Progenitor cell of endocrine pancreas (in vitro differentiated cells): Measurements from ENCODE around the gene SIX2. TPM values are rescaled to one million over a fixed set of nuclear protein-coding genes. Genes with fewer than 3 reads are reported as not detected.
"Not testable (repeated sequence)": the region's sequence is repeated elsewhere in the genome, so short reads cannot be mapped to it uniquely, and the experiment has no call there.

Source experiments
- DNase-seq: peaks from one replicate; pipeline ENCODE4 v3.0.0; 2021; ENCODE audit warnings: low spot score; ENCODE audit not compliant: unreplicated experiment
- H3K27ac Mint-ChIP-seq: 2 replicates; pipeline ENCODE4 v1.8.0; 2021; ENCODE audit warnings: mild to moderate bottlenecking, moderate library complexity, mixed read lengths
- H3K27me3 Mint-ChIP-seq: 2 replicates; pipeline ENCODE4 v1.8.0; 2021; ENCODE audit warnings: mixed read lengths
- H3K36me3 Mint-ChIP-seq: 2 replicates; pipeline ENCODE4 v1.8.0; 2022; ENCODE audit warnings: mixed read lengths; ENCODE audit not compliant: insufficient read depth
- H3K4me1 Mint-ChIP-seq: 2 replicates; pipeline ENCODE4 v1.8.0; 2021; ENCODE audit warnings: low read depth, mixed read lengths
- H3K4me3 Mint-ChIP-seq: 2 replicates; pipeline ENCODE4 v1.8.0; 2021; ENCODE audit warnings: low read depth, mild to moderate bottlenecking, moderate library complexity, mixed read lengths
- H3K9me3 Mint-ChIP-seq: 2 replicates; pipeline ENCODE4 v1.8.0; 2021; ENCODE audit warnings: low read depth, mixed read lengths
- total RNA-seq: library from RNA; stranded (reverse); gene quantifications from 2 replicates; pipeline ENCODE4 v1.2.1, GENCODE V29; 2021
- TF ChIP-seq, protein P1 (sequence below): fragments of 200-600 bp; sonication (generic); IDR thresholded peaks from one replicate; pipeline ENCODE4 v1.5.0; 2021; ENCODE audit warnings: antibody characterized with exemption, mild to moderate bottlenecking; ENCODE audit not compliant: unreplicated experiment

SIX2 gene
- total RNA-seq, 1 donor from 2014 or later = 4.0 TPM

DNA sequence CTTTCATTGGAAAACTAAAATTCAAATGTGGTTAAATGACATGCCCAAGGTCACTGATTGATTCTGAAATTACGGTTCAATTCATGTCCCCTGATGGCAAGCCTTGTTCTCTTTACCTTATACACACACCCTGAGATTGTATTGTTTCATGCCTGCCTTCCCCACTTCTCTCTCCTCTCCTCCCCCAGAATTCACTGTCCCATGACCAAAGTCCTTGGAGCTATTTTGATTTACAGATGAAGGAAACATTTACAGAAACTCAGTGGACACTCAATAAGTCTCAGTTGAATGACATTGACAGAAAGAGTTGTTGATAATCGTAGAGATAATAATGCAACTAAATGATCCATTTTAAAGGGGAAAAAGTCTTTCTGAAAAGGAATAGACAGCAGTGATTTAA is 33.1 kb upstream of the SIX2 start:
- peaks cover 12% of the 10 kb centered on the region for H3K4me1 Mint-ChIP-seq

GRCh38 chr2:45040786-45041185 is 31.5 kb upstream of the SIX2 start:
- Mint-ChIP-seq H3K27me3 (peaks cover 30% of the 10 kb centered on the region), H3K36me3 (no peaks in the 10 kb centered on the region), H3K27ac (no peak overlapping the region), H3K4me3 (no peak overlapping the region), H3K9me3 (no peaks in the 10 kb centered on the region), H3K4me1 (peaks cover 12% of the 10 kb centered on the region)
- no peak for DNase-seq
- TF ChIP-seq, protein P1, sequence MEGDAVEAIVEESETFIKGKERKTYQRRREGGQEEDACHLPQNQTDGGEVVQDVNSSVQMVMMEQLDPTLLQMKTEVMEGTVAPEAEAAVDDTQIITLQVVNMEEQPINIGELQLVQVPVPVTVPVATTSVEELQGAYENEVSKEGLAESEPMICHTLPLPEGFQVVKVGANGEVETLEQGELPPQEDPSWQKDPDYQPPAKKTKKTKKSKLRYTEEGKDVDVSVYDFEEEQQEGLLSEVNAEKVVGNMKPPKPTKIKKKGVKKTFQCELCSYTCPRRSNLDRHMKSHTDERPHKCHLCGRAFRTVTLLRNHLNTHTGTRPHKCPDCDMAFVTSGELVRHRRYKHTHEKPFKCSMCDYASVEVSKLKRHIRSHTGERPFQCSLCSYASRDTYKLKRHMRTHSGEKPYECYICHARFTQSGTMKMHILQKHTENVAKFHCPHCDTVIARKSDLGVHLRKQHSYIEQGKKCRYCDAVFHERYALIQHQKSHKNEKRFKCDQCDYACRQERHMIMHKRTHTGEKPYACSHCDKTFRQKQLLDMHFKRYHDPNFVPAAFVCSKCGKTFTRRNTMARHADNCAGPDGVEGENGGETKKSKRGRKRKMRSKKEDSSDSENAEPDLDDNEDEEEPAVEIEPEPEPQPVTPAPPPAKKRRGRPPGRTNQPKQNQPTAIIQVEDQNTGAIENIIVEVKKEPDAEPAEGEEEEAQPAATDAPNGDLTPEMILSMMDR = no peak

More for the DNA sequence above, 33.1 kb upstream of the SIX2 start:
- Mint-ChIP-seq H3K9me3 (no peaks in the 10 kb centered on the region), H3K36me3 (no peaks in the 10 kb centered on the region), H3K4me3 (no peak overlapping the region), H3K27ac (no peak overlapping the region), H3K27me3 (peaks cover 39% of the 10 kb centered on the region)
- DNase-seq = no peak
- TF ChIP-seq, protein P1 = no peak

- H3K9me3 Mint-ChIP-seq, H3K27ac Mint-ChIP-seq, H3K36me3 Mint-ChIP-seq, H3K4me3 Mint-ChIP-seq, DNase-seq: not testable (repeated sequence)
- peaks cover 12% of the 10 kb centered on the region for H3K4me1 Mint-ChIP-seq
- H3K27me3 Mint-ChIP-seq = peaks cover 24% of the 10 kb centered on the region
These were observed 30.6 kb upstream of the SIX2 start for GRCh38 chr2:45039804-45040203.

- not testable (repeated sequence) for H3K9me3 Mint-ChIP-seq, DNase-seq, H3K27ac Mint-ChIP-seq, H3K4me3 Mint-ChIP-seq, H3K36me3 Mint-ChIP-seq
- Mint-ChIP-seq H3K27me3 (peaks cover 17% of the 10 kb centered on the region), H3K4me1 (peaks cover 12% of the 10 kb centered on the region)
These were observed 29.6 kb upstream of the SIX2 start for GRCh38 chr2:45038861-45039260.

- Mint-ChIP-seq H3K27me3 (peaks cover 19% of the 10 kb centered on the region), H3K36me3 (no peaks in the 10 kb centered on the region), H3K9me3 (no peaks in the 10 kb centered on the region), H3K27ac (no peak overlapping the region), H3K4me3 (no peak overlapping the region), H3K4me1 (peaks cover 4% of the 10 kb centered on the region)
- TF ChIP-seq, protein P1 = no peak
- DNase-seq = no peak
These were observed 24.1 kb upstream of the SIX2 start for GRCh38 chr2:45033302-45033701.

DNA sequence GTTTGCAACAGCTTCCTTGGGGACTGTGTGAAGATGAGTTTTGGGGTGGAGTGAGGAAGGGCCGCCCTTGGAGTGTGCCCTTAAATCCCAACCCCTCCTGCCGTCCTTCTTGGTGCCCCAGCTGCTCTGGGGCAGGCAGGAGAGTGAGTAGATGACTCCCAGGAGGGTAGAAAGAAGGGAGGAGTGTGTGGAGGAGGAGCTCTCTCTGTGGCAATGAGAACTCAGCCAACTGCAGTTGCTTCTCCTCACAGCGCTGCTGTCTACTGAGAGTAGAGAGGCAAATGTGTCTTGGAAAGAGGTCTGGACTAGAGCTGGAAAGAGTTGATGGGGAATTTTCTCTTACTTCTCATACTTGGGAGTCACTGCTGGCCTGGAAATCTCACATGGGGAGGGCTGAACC is 21.8 kb upstream of the SIX2 start:
- H3K4me1 Mint-ChIP-seq = peaks cover 4% of the 10 kb centered on the region
- no peak for DNase-seq
- no peak overlapping the region for H3K27ac Mint-ChIP-seq
- no peak overlapping the region for H3K4me3 Mint-ChIP-seq
- H3K9me3 Mint-ChIP-seq = no peaks in the 10 kb centered on the region
- TF ChIP-seq, protein P1 = no peak
- peaks cover 27% of the 10 kb centered on the region for H3K27me3 Mint-ChIP-seq
- no peaks in the 10 kb centered on the region for H3K36me3 Mint-ChIP-seq
